Right lung (tissue), 10 donors: ENCODE measurements around the gene TUFM. TPM values are rescaled to one million over a fixed set of nuclear protein-coding genes. Genes with fewer than 3 reads are reported as not detected.
"Not testable (repeated sequence)": the region's sequence is repeated elsewhere in the genome, so short reads cannot be mapped to it uniquely, and the experiment has no call there.

Experiments used
- DNase-seq, 2 donors: peaks; one replicate each; pipeline ENCODE4 v3.0.0-alpha.2; 2013
- long read RNA-seq, 8 donors: transcript quantifications; one replicate each; lab custom pipeline, GENCODE V29; 2026
- polyA plus RNA-seq, 5 donors: library from polyadenylated mRNA; unstranded; fragments of 120-200 nt; gene quantifications; one replicate each; pipeline versions ENCODE4 v1.2.1 to v1.2.3, GENCODE V29; 2013; ENCODE audit warnings: inconsistent platforms in 1 of 5, low replicate concordance in 1 of 5; ENCODE audit not compliant: insufficient read length in 5 of 5, insufficient read depth in 1 of 5

The TUFM gene
- 100 to 1,000 TPM; 123 to 192 (median 151) TPM for polyA plus RNA-seq
- long read RNA-seq, donor 1, transcript TUFM-204 (3 exons, 814 nt) = minor isoform, 11 of 128 reads
- long read RNA-seq, donor 1, transcript TUFM-201 (10 exons, 2,071 nt) = major isoform, 95 of 128 reads
- long read RNA-seq, donor 1, partial matches to known transcripts = 22 of 128 reads
- long read RNA-seq, donor 1, other reads (novel, unspliced or antisense) = 0 of 128 reads
- long read RNA-seq, donor 2, transcript TUFM-201 (10 exons, 2,071 nt) = major isoform, 42 of 43 reads
- long read RNA-seq, donor 2, partial matches to known transcripts = 0 of 43 reads
- long read RNA-seq, donor 2, other reads (novel, unspliced or antisense) = 0 of 43 reads
- long read RNA-seq, donor 3, transcript TUFM-201 (10 exons, 2,071 nt) = major isoform, 42 of 85 reads
- long read RNA-seq, donor 3, transcript TUFM-204 (3 exons, 814 nt) = minor isoform, 14 of 85 reads
- long read RNA-seq, donor 3, partial matches to known transcripts = 29 of 85 reads
- long read RNA-seq, donor 3, other reads (novel, unspliced or antisense) = 0 of 85 reads
- long read RNA-seq, donor 4, transcript TUFM-204 (3 exons, 814 nt) = minor isoform, 7 of 60 reads
- long read RNA-seq, donor 4, transcript TUFM-201 (10 exons, 2,071 nt) = major isoform, 47 of 60 reads
- long read RNA-seq, donor 4, partial matches to known transcripts = 6 of 60 reads
- long read RNA-seq, donor 4, other reads (novel, unspliced or antisense) = 0 of 60 reads
- long read RNA-seq, donor 5, transcript TUFM-204 (3 exons, 814 nt) = minor isoform, 7 of 92 reads
- long read RNA-seq, donor 5, transcript TUFM-201 (10 exons, 2,071 nt) = major isoform, 80 of 92 reads
- long read RNA-seq, donor 5, partial matches to known transcripts = 5 of 92 reads
- long read RNA-seq, donor 5, other reads (novel, unspliced or antisense) = 0 of 92 reads
- long read RNA-seq, donor 6, transcript TUFM-201 (10 exons, 2,071 nt) = major isoform, 80 of 94 reads
- long read RNA-seq, donor 6, partial matches to known transcripts = 11 of 94 reads
- long read RNA-seq, donor 6, other reads (novel, unspliced or antisense) = 0 of 94 reads
- long read RNA-seq, donor 7, transcript TUFM-201 (10 exons, 2,071 nt) = major isoform, 54 of 55 reads
- long read RNA-seq, donor 7, partial matches to known transcripts = 0 of 55 reads
- long read RNA-seq, donor 7, other reads (novel, unspliced or antisense) = 0 of 55 reads
- long read RNA-seq, donor 8, transcript TUFM-201 (10 exons, 2,071 nt) = major isoform, 30 of 52 reads
- long read RNA-seq, donor 8, partial matches to known transcripts = 14 of 52 reads
- long read RNA-seq, donor 8, other reads (novel, unspliced or antisense) = 5 of 52 reads

- DNase-seq = peak; percentile 98
These were observed at the start of gene TUFM for GRCh38 chr16:28846080-28846932. TSS of gene TUFM (minus strand) at chr16:28846348. CDS start at chr16:28846269, 79 bp downstream.

- DNase-seq = no peak
These were observed 49.5 kb upstream of the TUFM start for GRCh38 chr16:28895609-28896008.

- DNase-seq = no peak
These were observed 47.1 kb upstream of the TUFM start for GRCh38 chr16:28893291-28893690.

GRCh38 chr16:28891964-28892890 is 46.1 kb upstream of the TUFM start:
- DNase-seq = no peak

GRCh38 chr16:28890355-28890754 is 44.2 kb upstream of the TUFM start:
- not testable (repeated sequence) for DNase-seq

GRCh38 chr16:28886945-28887344 is 40.8 kb upstream of the TUFM start:
- no peak for DNase-seq

GRCh38 chr16:28884045-28884444 is 37.9 kb upstream of the TUFM start:
- DNase-seq = no peak

- no peak for DNase-seq
These were observed 37.3 kb upstream of the TUFM start for GRCh38 chr16:28883221-28883996.

- DNase-seq = no peak
These were observed 36.5 kb upstream of the TUFM start for GRCh38 chr16:28882551-28883160.

- not testable (repeated sequence) for DNase-seq
These were observed 35.4 kb upstream of the TUFM start for GRCh38 chr16:28881565-28881964.

GRCh38 chr16:28880955-28881354 is 34.8 kb upstream of the TUFM start:
- DNase-seq = no peak

- no peak for DNase-seq
These were observed 34.4 kb upstream of the TUFM start for GRCh38 chr16:28880589-28880915.

- peak; percentile 80 for DNase-seq
These were observed 33.9 kb upstream of the TUFM start for GRCh38 chr16:28879841-28880588.

- DNase-seq = no peak
These were observed 33.2 kb upstream of the TUFM start for GRCh38 chr16:28879261-28879840.

GRCh38 chr16:28878083-28878926 is 32.2 kb upstream of the TUFM start, which contains the start of gene ATP2A1:
TSS of gene ATP2A1 (plus strand) at chr16:28878488. CDS start at chr16:28878672, 184 bp downstream.
- DNase-seq = no peak

- DNase-seq = no peak
These were observed 31.5 kb upstream of the TUFM start for GRCh38 chr16:28877655-28878000.
